Suppressor macrophage treated with lipopolysaccharide for 1 hour (primary cell): ENCODE data around the gene DLGAP4.
"Not testable (repeated sequence)": the region's sequence is repeated elsewhere in the genome, so short reads cannot be mapped to it uniquely, and the experiment has no call there.

Experiments
- DNase-seq, 3 donors: peaks; one replicate each; pipeline ENCODE4 v3.0.0-alpha.2; 2020 to 2022

The DLGAP4 gene

GRCh38 chr20:36544134-36545018 is 238.2 kb downstream of the DLGAP4 start:
- DNase-seq, result no peak

GRCh38 chr20:36546111-36546736 is 240.1 kb downstream of the DLGAP4 start:
- DNase-seq, result no peak

DNA sequence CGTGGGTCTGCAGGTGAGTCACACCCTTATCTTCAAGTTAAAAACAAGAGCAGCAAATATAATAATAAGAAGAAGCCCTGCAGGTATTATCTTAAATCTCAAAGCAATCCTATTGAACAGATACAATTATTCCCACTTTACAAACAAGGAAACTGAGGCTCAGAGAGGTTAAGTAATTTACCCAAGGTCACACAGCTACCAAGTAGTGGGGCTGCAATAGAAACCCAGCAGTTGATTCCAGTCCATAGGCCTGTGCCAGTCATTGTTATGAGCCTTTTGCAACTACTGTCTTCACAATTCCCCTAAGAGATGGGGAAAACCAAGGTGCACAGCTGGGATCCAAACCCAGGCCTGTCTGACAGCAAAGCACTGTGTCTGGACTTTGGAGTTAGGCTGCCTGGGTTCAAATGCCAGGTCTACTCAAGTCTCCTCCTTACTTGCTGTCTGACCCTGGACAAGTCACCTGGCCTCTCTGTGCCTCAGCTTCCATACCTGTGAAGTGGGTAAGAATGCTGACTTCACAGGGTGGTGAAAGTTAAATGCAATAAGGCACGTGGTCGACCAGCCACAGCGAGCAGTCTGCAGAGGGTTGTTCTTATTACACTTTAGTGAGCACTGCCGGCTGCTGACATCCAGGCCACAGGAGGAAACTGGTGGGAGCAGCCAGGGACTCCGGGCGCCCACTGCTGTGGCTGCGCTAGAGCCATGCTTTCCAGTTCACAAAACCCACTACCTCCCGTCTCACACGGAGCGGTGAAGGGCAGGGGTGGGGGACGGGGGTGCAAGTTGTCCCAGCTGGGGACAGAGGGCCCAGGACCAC is 241.3 kb downstream of the DLGAP4 start:
- DNase-seq, result no peak

- no peak for DNase-seq
These were observed 241.8 kb downstream of the DLGAP4 start for GRCh38 chr20:36548006-36548315.

DNA sequence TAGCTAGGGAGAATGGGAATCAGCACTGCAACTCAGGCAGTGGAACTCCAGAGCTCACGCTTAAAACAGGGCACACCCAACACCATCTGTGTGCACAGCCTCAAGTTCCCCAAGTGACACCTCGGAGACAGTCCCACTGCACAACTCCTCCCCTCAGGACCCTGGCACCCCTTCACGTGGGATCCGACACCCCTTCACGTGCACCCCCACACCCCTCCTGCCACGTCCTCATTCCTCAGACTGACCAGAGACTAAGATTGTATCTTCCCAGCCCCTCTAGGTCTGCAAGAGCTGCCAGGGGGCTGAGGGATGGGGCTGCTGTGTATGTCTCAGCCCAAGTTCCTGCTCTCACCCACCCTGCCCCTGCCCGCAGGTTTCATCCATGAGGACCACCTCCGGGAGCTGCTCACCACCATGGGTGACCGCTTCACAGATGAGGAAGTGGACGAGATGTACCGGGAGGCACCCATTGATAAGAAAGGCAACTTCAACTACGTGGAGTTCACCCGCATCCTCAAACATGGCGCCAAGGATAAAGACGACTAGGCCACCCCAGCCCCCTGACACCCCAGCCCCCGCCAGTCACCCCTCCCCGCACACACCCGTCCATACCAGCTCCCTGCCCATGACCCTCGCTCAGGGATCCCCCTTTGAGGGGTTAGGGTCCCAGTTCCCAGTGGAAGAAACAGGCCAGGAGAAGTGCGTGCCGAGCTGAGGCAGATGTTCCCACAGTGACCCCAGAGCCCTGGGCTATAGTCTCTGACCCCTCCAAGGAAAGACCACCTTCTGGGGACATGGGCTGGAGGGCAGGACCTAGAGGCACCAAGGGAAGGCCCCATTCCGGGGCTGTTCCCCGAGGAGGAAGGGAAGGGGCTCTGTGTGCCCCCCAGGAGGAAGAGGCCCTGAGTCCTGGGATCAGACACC is 242.8 kb downstream of the DLGAP4 start:
- no peak for DNase-seq

DNA sequence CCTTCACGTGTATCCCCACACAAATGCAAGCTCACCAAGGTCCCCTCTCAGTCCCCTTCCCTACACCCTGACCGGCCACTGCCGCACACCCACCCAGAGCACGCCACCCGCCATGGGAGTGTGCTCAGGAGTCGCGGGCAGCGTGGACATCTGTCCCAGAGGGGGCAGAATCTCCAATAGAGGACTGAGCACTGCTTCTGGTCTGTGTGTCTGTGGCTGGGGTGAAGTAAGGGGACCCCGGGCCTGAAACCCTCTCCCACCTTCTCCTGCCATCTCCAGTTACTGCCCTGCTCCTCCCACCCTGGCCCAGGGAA is 243.4 kb downstream of the DLGAP4 start:
- no peak for DNase-seq

DNA sequence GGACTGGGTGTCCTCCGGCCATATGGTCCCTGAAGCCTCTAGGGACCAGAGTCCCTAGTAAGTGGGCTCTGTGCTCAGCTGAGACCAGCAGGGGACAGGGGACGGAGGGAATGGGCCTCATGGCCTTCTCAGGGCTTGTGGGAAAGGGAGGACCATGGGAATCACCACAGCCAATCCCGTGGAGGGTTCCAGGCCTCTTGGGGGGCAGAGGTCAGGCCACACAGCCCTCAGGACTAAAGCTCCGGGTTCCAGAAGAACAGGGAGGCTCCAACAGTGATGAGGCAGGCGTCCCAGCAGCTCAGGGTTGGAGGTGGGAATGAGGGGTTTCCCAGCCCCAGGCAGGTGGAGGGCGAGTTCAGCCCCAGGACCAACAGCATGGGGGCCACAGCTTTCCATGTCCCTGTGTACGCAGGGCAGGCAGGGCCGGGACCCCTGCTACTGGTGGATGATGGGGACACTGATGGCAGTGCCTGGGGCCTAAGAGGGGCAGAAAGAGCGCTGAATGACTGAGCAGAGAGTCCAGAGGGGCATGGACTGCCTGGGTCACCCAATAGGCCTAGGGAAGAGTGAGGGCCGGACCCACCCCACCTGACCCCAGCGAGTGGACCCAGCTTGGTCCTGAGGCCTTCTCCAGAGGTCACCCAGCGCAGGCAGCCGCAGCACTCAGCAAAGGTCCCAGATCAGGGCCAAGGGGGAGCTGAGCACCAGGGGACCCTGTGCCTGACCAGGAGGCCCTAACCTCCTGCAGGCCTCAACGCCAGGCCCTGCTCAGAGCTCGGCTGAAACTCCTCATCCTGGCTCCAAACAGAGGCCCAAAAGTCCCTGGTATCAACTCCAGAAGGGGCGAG is 244.0 kb downstream of the DLGAP4 start:
- DNase-seq, result no peak

DNA sequence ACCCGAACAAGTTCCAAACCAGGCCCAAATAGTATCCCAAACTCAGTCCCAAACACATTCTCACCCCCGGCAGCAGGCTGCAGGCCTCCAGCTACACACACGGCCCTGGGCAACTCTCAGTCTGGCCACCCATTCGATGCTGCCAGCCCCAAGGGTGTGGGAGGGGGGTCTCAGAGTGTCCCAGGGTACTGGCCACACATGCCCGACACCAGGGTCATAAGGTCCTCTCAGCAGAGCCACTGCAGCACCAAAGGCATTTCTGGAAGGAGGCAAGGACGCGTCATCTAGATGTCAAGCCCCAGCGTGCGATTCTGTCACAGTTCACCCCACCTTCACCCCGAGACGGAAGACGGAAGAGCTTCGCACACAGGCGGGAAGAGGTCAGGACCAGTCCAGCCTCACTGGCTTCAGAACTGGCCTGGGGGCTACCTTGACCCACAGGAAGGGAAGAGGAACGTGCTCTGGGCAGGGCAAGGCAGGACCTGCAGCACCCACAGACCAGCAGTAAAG is 244.7 kb downstream of the DLGAP4 start:
- no peak for DNase-seq

- DNase-seq, result no peak
These were observed 249.1 kb downstream of the DLGAP4 start for GRCh38 chr20:36555248-36555647.

- no peak for DNase-seq
These were observed 256.6 kb downstream of the DLGAP4 start for GRCh38 chr20:36562724-36563123.

DNA sequence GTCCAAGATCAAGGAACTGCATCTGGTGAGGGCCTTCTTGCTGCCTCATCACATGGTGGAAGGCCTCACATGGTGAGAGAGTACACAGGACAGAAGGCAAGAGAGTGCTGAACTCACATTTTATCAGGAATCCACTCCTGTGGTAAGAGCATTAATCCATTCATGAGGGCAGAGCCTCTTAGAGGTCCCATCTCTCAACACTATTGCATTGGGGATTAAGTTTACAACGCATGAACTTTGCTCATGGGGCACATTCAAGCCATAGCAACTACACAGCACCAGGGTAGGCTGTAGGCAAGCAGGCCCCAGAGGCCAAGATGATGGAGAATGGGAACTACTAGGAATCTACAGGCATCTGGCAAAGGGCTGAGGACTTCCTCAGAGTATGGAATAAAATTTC is 257.2 kb downstream of the DLGAP4 start:
- DNase-seq, result no peak

- not testable (repeated sequence) for DNase-seq
These were observed 258.1 kb downstream of the DLGAP4 start for GRCh38 chr20:36564078-36564725.

GRCh38 chr20:36564726-36565121 is 258.6 kb downstream of the DLGAP4 start:
- not testable (repeated sequence) for DNase-seq

- DNase-seq, result no peak
These were observed 259.4 kb downstream of the DLGAP4 start for GRCh38 chr20:36565520-36565919.

DNA sequence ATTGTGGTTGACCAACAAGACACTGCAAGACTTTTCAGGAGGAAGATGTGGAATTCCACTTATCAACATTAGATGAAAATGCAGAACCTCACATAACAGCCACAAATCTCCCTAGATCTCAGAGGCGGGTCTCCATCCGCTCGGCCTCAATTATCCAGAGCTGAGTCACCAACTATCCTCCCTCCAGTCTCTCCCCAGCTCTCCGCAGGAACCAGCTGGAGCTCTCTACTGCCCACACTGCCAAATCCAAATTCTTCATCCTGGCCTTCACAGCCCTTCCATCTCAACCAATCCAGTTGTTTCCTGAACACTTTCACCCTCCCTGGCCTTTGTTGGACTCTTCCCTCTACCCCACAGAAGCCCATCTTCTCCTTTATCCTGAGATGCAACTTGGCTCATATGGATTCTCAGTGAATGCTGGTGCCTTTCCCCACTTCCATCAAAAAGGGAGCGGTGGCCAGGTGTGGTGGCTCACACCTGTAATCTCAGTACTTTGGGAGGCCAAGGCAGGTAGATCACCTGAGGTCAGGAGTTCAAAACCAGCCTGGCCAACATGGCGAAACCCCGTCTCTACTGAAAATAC is 263.8 kb downstream of the DLGAP4 start:
- DNase-seq, result no peak

- DNase-seq, result no peak
These were observed 265.7 kb downstream of the DLGAP4 start for GRCh38 chr20:36571564-36572504.

- DNase-seq, result peak; percentile 77 to 79 (median 78)
These were observed 266.6 kb downstream of the DLGAP4 start for GRCh38 chr20:36572701-36573102.

DNA sequence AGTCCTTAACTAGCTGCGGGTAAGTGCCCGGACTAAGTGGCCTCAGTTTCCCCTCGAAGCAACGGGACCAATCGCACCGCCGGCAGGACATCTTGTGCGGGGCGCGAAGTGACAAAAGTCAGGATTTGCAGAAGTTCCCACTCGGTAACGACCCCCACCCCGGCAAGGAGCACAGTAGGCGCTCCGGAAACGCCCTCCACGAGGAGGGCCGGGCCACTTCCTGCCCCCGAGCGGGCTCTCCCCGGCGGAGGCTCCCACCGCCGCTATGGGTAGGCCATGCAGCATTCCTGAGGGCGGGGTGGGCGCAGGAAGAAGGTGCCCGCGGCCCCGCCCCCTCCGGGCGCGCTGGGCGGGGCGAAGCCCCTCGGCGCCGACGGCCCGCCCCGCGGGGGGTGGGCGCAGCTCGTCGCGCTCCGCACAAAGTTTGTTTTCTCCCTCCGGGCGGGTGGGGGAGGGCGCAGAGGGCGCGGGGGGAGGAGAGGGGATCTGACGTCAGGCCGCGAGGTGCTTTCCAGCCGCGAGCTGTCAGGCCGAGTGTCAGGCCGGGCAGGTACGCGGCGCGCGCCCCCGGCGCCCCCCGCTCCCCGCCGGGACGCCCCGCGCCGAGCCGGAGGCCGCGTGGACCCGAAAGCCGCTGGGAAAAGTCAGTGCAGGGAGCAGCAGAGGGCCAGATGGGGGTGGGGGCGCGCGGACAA is 267.1 kb downstream of the DLGAP4 start, which contains the start of gene TGIF2:
Gene TGIF2 (plus strand): TSS at position 495 of the 695 bp plus-strand sequence. CDS start 5,178 bp downstream, outside the sequence.
- DNase-seq, result peak; percentile 54 to 85 (median 69)
